Colon (tissue), 2 donors: ENCODE data around the gene STXBP6.
A peak's percentile ranks its signal among the peaks of the same experiment; 100 is the strongest.

Experiments
- FAIRE-seq: peaks from 2 replicates; lab custom pipeline; 2012; peaks lifted over from hg19 to GRCh38; lab: Jason Lieb, UNC
- donor health status: control.
- donor health status: control.

The STXBP6 gene

DNA sequence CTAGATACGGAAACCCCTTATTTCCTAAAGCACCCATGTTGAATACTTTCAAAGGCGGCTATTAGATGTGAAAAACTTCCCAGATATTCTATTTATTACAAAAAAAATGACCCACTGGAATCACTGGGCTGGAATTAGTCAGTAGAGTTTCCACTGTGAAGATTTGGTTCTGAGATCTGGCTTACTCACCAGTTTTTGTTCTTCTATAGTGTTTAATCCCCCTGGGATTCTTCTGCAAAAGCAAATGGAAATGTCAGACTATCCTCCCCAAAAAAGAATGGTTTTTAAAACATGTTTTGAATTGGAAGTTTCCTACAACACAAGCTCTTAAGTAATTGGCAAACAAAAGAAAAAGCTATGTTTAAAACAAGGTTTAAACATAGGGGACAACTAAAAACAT lies 166.4 kb downstream of the STXBP6 start:
- no peak for FAIRE-seq

DNA sequence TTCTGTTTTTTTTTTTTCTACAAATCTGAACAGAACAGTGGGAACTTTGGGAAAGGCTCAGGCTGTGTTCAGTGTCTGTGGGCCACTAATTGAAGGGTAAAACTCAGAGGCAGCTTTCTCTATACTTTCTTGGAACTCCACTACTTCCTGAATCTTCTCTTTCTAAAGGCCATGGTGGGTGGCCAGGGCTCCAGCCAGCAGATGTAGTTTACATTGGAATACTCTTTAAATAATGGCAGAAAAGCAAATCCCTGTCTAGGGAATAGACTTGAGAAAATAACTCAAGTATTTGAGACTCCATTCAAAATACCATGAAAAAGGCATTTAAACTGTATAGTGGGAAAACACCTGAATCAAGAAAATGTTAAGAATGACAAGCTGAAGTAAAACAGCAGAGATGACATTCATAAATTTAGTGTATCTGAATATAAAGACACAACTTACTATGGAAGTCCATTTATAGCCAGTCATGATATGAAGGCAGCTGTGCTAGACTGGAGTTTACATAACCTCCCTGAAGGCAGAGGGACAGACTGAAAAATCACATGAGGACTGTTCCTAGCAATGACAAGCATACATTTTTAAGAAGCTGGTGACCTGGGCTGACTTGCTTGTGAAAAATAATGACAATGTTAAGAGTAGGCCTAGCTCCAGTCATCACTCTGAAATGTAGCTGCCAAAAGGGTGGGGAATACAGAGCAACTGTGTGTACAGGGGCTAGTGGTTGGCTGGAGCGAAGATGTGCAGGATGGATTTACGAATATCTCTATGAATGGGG lies 168.6 kb downstream of the STXBP6 start:
- FAIRE-seq = no peak

DNA sequence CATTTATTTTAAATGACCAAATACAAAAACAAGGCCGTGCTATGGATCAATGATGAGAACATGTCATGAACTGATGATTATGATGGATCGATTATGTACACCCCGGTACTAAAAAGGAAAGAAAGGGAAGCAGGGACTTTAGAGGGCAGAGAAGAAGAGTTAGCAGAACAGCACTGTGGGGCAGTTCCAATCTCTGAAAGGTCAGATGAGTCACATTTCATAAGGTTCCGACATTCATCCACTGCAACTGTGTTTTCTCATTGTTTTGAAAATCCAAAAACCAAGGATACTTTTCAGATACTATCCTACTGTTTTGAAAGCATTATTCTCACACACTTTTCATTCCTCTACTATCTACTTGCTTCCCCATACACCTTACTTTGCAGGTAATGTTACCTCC lies 169.3 kb downstream of the STXBP6 start:
- FAIRE-seq = no peak

DNA sequence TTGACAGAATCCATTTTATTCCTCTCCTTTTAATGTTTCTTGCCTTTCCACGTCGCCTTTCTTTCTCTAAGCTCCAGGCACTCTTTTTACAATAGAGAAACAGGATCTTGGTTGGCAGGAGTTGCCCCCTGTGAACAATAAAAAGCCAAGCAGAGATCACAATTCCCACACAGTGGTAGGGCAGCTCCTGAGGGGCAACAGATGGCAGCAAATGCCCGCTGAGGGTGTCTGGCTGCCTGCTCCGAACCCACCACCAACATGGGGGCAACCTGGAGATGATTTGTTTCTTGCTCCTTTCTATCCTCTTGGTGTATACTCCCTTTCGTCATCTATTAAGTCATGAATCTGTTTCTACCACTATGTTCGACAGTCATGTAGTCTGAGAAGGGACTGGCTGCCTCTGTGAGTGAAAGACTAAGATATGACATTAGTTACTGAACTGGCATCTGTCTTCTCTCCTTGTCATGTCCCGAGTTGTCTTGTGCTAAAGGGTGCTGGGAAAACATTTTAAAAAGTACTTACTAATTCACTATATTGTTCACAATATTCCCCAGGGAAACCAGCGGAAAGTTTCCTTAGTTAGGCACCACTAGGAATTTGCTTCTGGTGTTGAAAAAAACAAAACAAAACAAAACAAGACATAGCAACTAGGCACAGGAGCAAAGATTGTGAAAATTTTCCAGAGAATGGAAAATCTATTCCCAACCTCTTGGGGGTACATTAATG lies 170.1 kb downstream of the STXBP6 start:
- no peak for FAIRE-seq

DNA sequence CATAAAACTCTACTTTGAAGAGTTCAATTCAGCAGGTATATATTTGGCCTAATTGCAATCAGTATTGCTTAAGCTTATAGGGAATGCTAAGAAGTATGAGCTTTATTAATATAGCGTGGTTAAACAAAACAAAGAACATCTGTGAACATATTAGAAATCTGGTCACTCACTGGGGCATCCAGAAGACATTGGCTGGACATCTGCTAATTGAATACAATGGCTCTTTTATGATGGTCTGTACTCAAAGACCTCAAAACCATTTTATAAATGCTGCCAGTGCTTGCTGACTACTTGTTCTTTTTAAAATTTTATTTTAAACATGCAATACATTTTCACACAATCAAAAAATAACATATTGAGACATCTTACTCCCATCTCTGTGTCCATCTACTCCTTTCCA lies 173.0 kb downstream of the STXBP6 start:
- FAIRE-seq = no peak

DNA sequence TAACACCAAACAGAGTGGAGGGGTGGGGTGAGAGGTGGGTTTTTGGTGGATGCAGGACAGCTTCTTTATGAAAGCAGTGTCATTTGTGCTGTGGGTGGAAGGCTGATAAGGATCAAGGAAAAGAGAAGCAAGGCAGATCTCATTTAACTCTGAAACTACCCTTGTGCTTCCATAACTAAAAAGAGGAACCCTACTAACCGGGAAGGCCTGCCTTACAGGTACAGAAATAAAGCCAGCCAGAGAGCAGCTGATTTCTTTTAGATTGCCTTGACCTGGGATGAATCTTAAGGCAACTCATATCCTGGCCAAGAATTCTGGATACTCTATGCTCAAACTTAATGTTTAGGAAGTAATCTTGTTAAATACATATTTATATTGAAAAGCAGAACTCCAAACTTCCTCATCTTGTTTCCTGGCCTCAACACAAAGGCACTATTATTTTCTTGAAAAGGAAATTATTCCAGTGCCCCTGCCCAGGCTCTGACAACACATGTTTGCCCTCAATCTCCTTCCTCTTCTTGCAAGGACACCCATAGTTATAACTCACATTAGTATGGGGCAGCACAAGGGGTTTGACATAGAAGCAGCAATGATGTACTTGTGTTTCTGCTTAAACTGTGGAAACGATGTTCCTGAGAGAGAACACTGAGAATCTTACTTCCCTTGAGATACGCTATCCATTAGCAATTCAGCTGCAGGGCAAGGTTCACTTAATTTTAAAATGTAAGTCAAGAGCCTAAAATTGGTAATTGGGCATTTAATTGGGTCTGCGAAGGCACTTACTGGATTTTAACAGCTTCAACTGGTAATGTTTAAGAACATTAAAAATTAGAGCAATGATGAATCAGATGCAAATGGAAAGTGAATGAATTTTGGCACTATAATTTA lies 173.7 kb downstream of the STXBP6 start:
- FAIRE-seq = no peak

DNA sequence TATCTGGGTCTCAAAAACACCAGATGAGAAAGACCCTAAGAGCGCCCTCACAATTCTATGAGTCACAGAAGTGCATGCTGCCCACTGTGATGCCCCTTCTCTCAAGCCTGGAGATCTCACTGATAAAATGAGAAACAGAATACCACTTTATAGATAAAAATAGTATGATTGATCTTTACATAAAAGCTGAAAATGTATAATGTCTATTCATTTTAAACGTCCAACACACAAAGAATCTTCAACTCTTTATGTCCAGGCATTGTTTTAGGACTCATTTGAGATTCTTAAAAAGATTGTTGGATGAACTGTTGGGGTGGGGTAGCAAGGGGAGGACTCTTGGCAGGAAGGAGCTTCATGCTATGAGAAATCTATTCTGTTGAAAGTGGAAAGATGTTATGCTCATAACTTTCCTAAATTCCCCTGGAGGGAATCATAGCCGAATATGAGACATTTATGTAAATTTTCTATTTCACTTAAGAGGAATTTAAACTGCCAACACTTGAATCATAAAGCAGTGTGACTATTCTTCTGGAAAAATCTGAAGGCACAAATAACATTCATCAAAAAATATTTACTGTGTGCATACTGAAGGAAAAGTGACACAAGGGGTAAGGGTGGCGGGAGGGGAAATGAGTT lies 174.6 kb downstream of the STXBP6 start:
- no peak for FAIRE-seq

DNA sequence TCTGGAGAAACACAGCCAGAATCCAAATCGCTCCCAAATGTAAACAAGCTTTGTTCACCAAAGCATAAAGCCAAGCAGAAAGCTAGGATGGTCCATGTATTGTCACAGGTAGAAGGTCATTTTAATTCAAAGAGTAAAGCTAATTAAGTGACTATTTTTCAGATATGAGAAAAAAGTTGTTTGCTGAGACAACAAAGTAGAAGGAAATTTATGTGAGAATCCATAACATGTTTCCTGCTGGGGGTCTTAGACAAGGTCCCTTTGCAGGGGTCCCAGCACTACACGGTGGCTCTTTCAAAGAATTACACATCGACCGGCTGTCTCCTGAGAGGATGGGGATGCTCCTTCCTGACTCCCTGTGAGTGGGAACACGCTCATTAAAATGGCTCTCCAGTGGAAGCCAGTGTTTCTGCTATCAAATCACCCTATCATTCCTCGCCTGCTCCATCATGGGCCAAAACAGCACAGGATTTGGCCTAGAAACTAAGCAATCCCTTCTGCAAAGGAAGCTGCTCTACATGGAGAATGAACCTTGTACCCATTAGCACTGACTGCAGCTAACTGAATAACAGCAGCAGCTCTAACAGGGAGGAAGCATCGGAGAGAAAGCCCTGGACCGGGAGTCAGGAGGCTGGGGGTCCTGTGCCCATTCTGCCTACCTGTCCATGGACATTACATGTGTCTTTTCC lies 175.3 kb downstream of the STXBP6 start:
- FAIRE-seq = no peak

DNA sequence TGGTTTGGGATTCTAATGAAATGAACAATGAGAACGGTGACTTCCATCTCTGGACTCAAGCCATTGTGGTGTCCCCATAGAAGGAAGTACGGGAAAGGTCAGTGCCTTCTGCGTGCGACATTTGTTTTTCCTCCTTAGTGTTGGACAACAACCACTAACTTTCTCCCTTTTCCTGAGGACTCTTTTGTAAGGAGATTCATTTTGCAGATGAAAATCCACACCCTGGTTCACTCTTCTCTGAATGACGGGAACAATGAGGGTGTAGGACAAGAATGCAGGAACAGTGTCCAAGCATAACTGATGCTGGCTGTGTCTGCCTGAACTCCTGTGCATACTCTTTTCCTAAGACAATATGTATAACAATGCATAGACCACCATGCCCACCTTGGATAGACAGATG lies 176.4 kb downstream of the STXBP6 start:
- no peak for FAIRE-seq

DNA sequence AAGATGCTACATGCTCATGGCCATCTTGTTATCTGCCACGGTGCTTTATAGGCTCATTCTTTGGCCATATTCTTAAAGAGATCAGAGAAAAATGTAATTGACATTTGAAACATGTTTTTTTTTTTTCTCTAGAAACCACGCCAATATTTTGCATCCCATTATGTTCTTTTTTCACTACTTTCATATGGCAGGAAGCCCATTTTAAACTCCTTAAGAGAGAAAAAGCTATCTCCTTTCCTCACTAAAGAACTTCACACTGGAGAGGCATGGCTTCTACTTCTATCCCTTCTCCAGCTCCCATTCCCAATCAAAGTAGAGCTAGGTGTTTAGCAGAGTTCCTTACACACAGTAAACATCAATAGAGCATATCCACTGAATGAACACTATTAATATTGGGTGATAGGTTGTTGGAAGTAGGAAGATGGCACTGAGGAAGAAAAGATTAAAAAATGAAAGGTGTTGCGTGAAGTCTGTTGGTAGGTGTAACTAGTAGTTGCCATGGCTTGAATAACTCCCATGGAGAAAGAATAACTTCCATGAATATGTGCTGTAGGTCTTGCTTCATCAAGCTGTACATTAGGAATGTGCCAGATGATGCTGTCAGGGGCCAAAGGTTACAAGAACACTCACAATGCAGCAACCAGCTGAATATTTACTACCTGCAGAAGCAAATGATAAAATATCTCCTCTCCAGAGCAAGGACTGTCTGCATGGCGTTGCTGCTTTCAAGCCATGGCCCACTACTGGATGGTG lies 178.8 kb downstream of the STXBP6 start:
- no peak for FAIRE-seq

DNA sequence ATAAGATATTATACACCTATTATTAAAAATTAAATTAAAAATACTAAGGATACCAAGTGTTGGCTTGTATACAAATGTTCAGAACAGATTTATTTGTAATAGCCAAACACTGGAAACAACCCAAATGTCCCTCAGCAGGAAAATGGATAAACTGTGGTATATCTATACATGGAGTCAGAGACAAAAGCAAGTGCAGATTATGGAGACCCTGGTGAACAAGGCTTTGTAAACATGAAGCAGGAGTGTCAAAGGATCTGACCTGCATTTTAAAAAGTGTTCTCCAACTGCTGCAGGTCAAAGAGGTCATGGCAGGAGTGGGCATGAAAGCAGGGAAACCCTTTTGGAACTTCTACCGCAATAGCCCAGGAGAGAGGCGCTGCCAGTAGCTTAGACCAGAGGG lies 181.6 kb downstream of the STXBP6 start:
- FAIRE-seq = no peak

DNA sequence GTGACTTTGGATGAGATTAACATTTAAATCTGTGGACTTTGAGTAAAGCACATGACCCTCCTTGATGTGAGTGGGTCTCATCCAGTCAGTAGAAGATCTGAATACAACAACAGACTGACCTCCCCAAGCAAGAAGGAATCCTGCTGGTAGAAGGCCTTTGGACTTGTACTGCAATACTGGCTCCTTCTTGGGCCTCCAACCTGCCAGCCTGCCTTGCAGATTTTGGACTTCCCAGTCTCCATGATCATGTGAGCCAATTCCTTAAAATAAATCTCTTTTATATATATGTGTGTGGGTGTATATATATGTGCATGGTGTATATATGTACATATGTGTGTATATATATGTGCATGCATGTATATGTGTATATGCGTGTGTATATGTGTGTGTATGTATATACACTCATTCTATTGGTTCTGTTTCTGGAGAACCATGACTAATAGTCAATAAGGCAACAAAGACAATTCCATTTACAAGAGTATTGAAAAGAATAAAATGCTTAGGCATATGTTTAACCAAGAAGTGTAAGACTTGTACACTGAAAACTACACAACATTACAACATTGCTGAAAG lies 183.8 kb downstream of the STXBP6 start:
- FAIRE-seq = no peak

DNA sequence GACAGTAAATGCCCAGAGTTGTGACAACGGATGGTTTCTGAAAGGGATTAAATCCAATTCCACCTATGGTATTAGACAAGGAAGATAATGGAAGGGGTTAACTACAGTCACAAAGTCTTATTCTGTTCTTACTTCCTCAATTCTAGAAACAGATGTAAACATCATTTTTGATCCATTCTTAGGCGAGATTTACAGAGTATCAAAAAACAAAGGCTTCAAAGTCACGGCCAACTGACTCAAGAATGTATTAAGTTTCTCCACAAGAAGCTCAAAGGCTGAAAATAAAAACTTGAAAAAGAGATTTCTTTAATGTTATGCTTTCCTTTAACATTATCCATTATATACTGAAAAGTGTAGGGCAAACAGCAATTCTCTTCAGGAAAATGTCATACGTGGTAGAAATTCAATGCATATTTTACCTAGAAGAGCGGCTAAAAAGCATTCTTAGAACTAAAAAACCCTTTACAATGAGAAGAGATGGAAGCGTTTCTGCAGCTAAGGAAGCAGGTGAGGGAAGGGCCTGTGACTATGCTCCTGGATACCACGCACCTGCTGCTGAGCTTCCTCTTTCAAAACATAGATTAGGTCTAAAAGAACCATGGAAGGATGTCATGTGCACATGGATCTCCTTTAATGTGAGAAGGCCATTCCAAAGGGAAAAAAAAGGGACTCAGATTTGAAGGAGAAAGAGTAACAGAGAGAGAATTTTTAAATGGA lies 185.8 kb downstream of the STXBP6 start:
- no peak for FAIRE-seq

DNA sequence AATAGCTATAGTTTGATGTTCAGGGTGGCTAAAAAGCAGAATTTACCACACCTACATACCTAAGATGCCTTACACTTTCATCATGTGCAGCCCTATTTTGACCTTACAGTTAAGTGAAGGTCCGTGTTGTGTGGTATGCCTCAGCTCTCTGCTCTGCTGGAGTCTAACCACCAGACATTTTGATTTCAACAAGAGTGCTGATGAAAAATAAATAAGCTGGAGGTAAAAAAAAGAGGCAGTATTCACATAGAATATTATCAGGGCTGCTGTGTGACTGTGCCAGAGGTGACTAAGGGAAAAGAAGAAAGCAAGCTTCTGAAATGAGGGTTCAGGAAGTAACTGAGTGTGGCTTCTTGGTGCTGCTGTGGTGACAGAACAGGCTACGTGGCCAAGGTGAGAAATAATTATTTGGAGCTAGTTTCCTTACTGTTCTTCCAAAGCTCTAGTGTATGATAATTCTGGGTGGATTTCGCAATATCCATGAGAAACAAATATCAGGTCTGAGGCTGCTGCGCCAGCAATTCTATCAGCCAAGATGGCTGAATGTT lies 188.8 kb downstream of the STXBP6 start:
- no peak for FAIRE-seq

DNA sequence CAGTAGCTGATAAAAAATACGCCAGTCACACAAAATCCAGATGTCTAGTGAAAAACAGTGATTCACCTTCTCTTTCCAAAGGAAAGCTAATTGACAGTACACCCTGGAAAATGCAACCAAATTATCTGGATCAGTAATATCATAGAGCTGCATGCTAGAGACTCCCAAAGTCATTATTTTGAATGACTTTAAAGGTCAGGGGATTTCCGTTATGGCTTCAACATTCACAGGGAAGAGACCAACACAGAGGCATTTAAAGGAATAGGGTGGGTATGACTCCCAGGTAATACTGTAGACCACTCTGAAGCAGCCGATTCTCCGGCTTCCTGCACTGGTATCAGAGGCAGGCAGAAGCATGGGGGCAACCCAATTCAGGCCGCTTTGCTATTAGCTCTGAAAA lies 190.4 kb downstream of the STXBP6 start:
- FAIRE-seq = no peak

DNA sequence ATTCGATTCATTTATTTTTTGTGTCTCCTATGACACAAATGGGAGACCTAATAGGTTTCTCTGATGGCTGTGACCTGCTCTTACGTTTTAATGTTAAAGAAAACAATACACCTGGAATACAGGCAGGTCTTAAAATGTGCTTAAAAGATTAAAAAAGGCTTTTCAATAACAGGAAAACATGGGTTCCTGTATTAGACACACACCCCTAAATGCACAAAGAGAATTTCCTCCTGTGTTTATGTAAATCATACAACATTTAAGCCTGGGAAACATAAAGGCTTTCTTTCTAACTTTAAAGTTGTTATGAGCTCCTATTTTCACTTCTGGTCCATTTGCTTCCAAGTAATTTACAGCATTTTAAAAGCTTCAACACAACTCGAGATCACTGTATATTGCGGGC lies 191.3 kb downstream of the STXBP6 start:
- FAIRE-seq = no peak

DNA sequence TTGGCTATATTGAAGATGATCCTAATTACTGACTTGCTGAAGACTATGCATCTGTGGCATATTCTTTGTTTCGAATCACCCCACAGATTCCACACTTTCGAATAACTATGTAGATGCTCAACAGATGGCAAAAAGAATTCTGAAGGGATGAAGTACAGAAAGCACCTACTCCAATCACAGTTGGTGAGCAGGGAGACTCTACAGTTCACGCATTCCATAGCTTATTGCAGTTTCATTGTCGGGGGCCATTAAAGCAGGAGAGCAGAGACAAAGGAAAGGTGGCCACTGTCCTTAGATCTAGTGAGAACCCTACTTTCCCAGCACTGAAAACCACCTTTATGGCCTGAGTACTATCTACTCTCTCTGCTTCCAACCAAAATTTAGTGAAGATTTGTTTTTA lies 191.9 kb downstream of the STXBP6 start:
- FAIRE-seq = no peak

DNA sequence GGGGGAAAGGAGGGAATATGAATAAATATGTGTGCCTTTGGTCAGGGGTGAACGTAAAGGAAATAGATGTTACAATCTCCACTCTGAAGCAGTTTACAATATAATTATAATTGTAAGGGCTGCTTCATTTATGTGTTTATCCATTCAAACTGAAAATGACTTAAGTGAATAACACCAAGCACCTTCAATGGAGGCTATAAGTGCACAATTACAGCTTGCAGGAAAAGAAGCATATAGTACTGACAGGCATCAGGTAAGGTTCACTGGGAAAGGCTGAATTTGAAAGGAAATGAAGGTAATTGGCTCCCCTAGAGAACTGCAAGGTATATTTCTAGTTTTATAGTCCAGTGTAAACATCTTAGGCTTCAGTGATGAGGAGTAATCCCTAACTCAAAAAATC lies 192.7 kb downstream of the STXBP6 start:
- FAIRE-seq = no peak

DNA sequence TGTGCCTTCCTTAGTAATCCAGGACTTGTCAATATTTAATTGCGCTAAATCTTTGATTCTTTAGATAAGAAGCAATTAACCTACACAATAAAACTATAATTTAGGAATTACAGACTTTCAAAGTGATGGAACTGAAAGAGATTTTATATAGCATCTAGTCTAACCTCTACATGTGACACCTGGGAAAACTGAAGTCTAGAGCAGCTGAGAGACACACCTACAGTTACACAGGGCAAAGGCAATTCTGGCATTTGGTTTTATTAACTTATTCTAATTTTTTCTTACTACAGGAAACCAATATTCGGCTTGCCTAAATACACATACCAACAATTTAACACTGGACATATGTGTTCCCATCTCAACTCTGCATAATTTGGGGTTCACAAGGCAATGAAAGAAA lies 196.5 kb downstream of the STXBP6 start:
- peak; percentile 72 for FAIRE-seq
